NCI-H510A (cell line): ENCODE results near the gene RCVRN.

Experiments used
- DNase-seq: peaks from one replicate; lab custom pipeline; 2025; lab: John Stamatoyannopoulos, UW

The RCVRN gene

DNA sequence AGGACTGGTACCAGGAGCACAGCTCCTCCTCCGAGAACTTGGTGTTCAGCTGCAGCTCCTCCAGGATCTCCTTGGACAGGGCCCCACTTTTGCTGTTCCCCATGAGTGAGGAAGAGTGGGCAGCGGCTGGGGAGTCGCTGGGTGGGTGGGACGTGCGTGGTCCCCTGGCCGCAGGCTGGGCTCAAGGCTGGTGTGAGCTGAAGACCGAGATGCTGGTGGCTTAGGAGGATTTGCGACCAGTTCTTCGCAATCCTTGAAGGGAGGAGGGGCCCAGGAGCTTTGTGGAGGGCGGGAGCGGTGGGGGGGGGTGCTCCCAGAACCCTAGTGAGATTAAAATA, at the start of gene RCVRN:
TSS of gene RCVRN (minus strand) at position 194 of the 338 bp plus-strand sequence. CDS start at position 103, 91 bp downstream.
- no peak for DNase-seq

- no peak for DNase-seq
These were observed 48.4 kb upstream of the RCVRN start for GRCh38 chr17:9953492-9953891.

- DNase-seq: no peak
These were observed 46.7 kb upstream of the RCVRN start for GRCh38 chr17:9951803-9952202.

GRCh38 chr17:9948928-9949327, 43.9 kb upstream of the RCVRN start:
- no peak for DNase-seq

DNA sequence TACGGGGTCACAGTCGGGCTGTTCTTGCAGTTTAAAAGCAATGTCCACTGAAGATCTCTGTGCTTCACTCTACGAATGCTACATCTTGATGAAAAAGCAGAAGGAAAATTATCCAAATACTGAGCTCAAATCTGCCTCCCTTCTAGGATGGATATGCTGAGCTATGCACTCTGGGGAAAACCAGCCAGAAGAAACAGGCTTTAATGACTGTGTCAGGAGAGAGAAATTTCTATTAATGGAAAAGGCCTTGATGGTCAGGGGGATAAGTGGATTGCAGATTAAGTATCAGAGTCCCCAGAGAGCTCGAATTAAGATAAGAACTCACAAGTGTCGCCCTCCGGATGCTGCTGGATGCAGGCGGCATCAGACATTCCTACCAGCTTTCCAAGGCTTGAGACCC, 39.6 kb upstream of the RCVRN start:
- no peak for DNase-seq

DNA sequence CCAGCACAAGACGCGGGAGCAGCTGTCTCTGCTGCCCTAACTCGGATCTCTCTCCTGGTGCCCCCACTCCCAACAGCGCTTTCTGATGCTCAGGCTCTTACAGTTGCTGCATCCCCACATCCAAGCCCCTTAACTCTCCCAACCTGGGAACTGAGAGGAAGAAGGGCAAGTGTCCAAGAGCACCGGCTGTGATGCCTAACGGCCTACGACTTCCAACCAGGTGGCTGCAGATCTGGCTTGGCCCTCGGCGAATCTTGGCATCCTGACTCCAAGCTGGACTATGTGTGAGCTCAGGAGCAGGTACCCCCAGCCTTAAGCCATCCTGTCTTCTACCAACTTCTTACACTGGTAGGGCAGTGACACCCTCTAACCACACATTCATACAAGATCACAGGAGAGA, 38.3 kb upstream of the RCVRN start:
- DNase-seq: no peak

- DNase-seq: no peak
These were observed 37.8 kb upstream of the RCVRN start for GRCh38 chr17:9942885-9943284.

DNA sequence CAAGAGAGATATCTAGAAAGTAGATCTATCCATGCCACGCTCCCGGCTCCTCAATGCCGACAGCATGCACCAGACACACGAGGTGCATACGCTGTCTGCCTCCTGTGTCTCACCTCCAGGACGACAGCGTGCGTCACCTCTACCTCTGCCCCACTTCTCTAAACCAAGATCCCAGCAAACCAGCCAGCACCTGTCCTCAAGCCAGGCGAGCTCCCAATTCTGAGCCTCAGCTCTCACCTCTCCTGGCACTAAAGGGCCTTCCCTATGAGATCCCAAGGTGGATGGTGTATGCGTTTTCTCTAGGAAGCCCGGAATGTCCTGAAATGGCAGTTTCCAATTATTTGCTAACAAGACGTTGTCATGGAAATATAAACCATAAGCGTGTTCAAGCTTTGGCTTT, 36.2 kb upstream of the RCVRN start:
- no peak for DNase-seq

- no peak for DNase-seq
These were observed 35.8 kb upstream of the RCVRN start for GRCh38 chr17:9940841-9941240.

GRCh38 chr17:9938764-9939163, 33.7 kb upstream of the RCVRN start:
- no peak for DNase-seq

DNA sequence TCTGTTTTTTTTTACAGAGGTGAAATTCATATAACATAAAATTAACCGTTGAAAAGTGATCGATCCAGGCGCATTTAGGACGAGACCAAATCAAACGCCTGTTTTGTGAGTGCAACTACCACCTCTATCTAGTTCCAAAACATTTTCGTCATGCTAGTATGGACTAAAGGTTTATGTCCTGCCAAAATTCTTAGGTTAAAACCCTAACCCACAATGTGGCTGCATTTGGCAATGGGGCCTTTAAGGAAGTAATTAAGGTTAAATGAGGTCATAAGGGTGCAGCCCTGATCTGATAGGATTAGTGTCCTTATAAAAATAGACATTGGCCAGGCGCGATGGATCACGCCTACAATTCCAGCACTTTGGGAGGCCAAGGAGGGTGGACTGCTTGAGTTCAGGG, 32.8 kb upstream of the RCVRN start:
- no peak for DNase-seq

- no peak for DNase-seq
These were observed 32.2 kb upstream of the RCVRN start for GRCh38 chr17:9937241-9937761.

- no peak for DNase-seq
These were observed 31.0 kb upstream of the RCVRN start for GRCh38 chr17:9936095-9936494.

DNA sequence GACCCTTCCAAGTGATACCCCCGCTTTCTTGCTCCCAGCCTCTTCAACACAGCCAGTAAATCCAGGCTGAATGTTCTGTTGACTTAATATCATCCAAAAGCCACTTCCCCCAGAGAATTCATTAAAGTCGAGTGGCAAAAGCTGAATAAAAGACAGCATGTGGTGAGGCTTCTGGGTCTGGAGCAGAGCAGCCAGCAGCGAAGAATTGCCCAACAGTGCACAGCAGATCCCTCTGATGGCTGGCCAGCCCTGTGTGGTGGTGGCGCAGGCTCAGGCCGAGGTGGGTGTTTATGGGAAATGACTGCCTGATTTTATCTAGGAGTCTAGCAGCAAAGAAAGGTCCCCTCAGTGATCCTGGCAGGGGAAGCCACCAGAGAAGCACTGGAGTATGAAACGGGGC, 30.3 kb upstream of the RCVRN start:
- DNase-seq: no peak

- no peak for DNase-seq
These were observed 29.3 kb upstream of the RCVRN start for GRCh38 chr17:9934331-9934730.

GRCh38 chr17:9932491-9932890, 27.4 kb upstream of the RCVRN start:
- no peak for DNase-seq

- DNase-seq: no peak
These were observed 26.2 kb upstream of the RCVRN start for GRCh38 chr17:9931144-9931741.

GRCh38 chr17:9929871-9930270, 24.8 kb upstream of the RCVRN start:
- DNase-seq: no peak

GRCh38 chr17:9928601-9929333, 23.7 kb upstream of the RCVRN start:
- DNase-seq: no peak

DNA sequence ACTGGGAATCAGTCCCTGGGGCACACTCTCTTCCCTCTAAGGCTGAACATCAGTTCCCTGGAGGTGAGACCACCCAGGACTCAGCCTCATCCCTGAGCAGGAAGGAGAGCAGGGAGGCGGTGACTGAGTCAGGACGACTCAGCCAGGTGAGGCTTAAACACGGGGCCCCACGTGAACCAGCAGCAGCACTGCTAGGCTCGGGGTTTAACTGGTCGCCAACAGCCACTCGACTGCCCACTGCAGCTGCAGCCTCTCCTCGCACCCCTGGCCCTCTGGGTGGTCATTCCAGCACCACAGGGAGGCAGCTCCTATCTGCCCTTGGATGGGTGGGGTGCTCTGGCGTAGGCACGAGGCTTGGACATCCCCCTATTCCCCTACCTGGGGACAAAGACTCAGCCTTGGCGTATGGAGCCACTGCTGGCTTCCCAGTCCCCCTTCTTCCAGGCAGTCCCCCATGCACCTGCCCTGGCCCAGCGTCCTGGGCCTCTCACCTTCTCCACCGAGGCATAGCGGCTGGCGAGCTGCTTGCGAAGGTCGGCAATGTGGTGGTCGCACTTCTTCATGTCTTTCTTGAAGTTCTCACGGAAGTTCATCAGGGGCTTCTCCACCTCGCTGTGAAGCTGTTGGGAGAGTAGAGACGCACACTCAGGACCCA, 21.2 kb upstream of the RCVRN start:
- no peak for DNase-seq

- DNase-seq: no peak
These were observed 20.4 kb upstream of the RCVRN start for GRCh38 chr17:9925457-9925856.

GRCh38 chr17:9924735-9925191, 19.7 kb upstream of the RCVRN start:
- no peak for DNase-seq
